ENCODE results near the gene ASMT. TPM values are rescaled to one million over a fixed set of nuclear protein-coding genes. Genes with fewer than 3 reads are reported as not detected.

ASMT gene
- total and polyA plus RNA-seq, 7 donors: 0.22 TPM; not detected in 6

- WGBS, 2 donors: 97 to 99% methylated on average over 58 of the region's 58 CpGs
- intact Hi-C loops (cut with DNase I): no loop called here
- H3K9me3 ChIP-seq: no peaks in the 10 kb centered on the region
- H3K4me1 ChIP-seq: no peaks in the 10 kb centered on the region
- no peak for DNase-seq
- TF ChIP-seq POLR2AphosphoS5 (IDR thresholded peaks at IDR 0.05) (no peak), CTCF (IDR thresholded peaks at IDR 0.05) (no peak), POLR2A (IDR thresholded peaks at IDR 0.05) (no peak), EP300 (IDR thresholded peaks at IDR 0.05) (no peak)
- H3K27ac ChIP-seq: no peak overlapping the region
- H3K36me3 ChIP-seq: peaks cover 37 to 75% (median 54%) of the 10 kb centered on the region in 4 donors
- no peaks in the 10 kb centered on the region for H3K27me3 ChIP-seq
- no peak overlapping the region for H3K4me3 ChIP-seq
Observed at GRCh38 chrX:1601051-1601767, 13.7 kb upstream of the ASMT start.

GRCh38 chrX:1601768-1602085 lies 13.1 kb upstream of the ASMT start:
- no peak for DNase-seq
- no peak for TF ChIP-seq EP300 (IDR thresholded peaks at IDR 0.05)
- no peak for TF ChIP-seq POLR2A (IDR thresholded peaks at IDR 0.05)
- no peak for TF ChIP-seq CTCF (IDR thresholded peaks at IDR 0.05)
- no peak for TF ChIP-seq POLR2AphosphoS5 (IDR thresholded peaks at IDR 0.05)
- H3K27me3 ChIP-seq: no peaks in the 10 kb centered on the region
- peaks cover 37 to 73% (median 53%) of the 10 kb centered on the region in 4 donors for H3K36me3 ChIP-seq
- intact Hi-C loops (cut with DNase I): no loop called here
- 92 to 94% methylated on average over 15 of the region's 15 CpGs for WGBS, 2 donors
- H3K4me3 ChIP-seq: no peak overlapping the region
- H3K9me3 ChIP-seq: no peaks in the 10 kb centered on the region
- no peaks in the 10 kb centered on the region for H3K4me1 ChIP-seq
- H3K27ac ChIP-seq: no peak overlapping the region

- Histone ChIP-seq H3K36me3 (peaks cover 37 to 67% (median 47%) of the 10 kb centered on the region in 4 donors), H3K4me3 (no peak overlapping the region), H3K27ac (no peak overlapping the region), H3K9me3 (no peaks in the 10 kb centered on the region), H3K27me3 (no peaks in the 10 kb centered on the region), H3K4me1 (no peaks in the 10 kb centered on the region)
- intact Hi-C loops (cut with DNase I): no loop called here
- TF ChIP-seq POLR2AphosphoS5 (IDR thresholded peaks at IDR 0.05) (no peak), POLR2A (IDR thresholded peaks at IDR 0.05) (no peak), CTCF (IDR thresholded peaks at IDR 0.05) (no peak), EP300 (IDR thresholded peaks at IDR 0.05) (no peak)
- DNase-seq: no peak
- 95 to 96% methylated on average over 12 of the region's 12 CpGs for WGBS, 2 donors
Observed at GRCh38 chrX:1602299-1602698, 12.6 kb upstream of the ASMT start.

GRCh38 chrX:1606496-1606895 lies 8.4 kb upstream of the ASMT start:
- Histone ChIP-seq H3K9me3 (no peaks in the 10 kb centered on the region), H3K4me1 (no peaks in the 10 kb centered on the region), H3K4me3 (no peak overlapping the region), H3K36me3 (peaks cover 9 to 25% (median 14%) of the 10 kb centered on the region in 4 donors), H3K27ac (no peak overlapping the region), H3K27me3 (no peaks in the 10 kb centered on the region)
- no peak for TF ChIP-seq POLR2AphosphoS5 (IDR thresholded peaks at IDR 0.05)
- TF ChIP-seq EP300 (IDR thresholded peaks at IDR 0.05): no peak
- TF ChIP-seq CTCF (IDR thresholded peaks at IDR 0.05): no peak
- TF ChIP-seq POLR2A (IDR thresholded peaks at IDR 0.05): no peak
- WGBS, 2 donors: 93 to 94% methylated on average over 11 of the region's 11 CpGs
- DNase-seq: peak; percentile 27
- intact Hi-C loops (cut with DNase I): no loop called here

GRCh38 chrX:1609311-1609710 lies 5.5 kb upstream of the ASMT start:
- Histone ChIP-seq H3K27ac (no peak overlapping the region), H3K36me3 (peaks cover 0 to 2% (median 0%) of the 10 kb centered on the region in 4 donors), H3K9me3 (no peaks in the 10 kb centered on the region), H3K4me1 (no peaks in the 10 kb centered on the region), H3K4me3 (no peak overlapping the region), H3K27me3 (no peaks in the 10 kb centered on the region)
- intact Hi-C loops (cut with DNase I): no loop called here
- 86 to 91% methylated on average over 10 to 11 of the region's 11 CpGs for WGBS, 2 donors
- no peak for TF ChIP-seq CTCF (IDR thresholded peaks at IDR 0.05)
- no peak for DNase-seq

Measured in sigmoid colon (tissue), 7 donors.